ENCODE data around the gene CDC42BPG.

GRCh38 chr11:64792482-64792881 lies 52.0 kb downstream of the CDC42BPG start:
- TF ChIP-seq, protein P1, sequence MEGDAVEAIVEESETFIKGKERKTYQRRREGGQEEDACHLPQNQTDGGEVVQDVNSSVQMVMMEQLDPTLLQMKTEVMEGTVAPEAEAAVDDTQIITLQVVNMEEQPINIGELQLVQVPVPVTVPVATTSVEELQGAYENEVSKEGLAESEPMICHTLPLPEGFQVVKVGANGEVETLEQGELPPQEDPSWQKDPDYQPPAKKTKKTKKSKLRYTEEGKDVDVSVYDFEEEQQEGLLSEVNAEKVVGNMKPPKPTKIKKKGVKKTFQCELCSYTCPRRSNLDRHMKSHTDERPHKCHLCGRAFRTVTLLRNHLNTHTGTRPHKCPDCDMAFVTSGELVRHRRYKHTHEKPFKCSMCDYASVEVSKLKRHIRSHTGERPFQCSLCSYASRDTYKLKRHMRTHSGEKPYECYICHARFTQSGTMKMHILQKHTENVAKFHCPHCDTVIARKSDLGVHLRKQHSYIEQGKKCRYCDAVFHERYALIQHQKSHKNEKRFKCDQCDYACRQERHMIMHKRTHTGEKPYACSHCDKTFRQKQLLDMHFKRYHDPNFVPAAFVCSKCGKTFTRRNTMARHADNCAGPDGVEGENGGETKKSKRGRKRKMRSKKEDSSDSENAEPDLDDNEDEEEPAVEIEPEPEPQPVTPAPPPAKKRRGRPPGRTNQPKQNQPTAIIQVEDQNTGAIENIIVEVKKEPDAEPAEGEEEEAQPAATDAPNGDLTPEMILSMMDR (IDR thresholded peaks at IDR 0.05): no peak
- TF ChIP-seq CREB1 (CRISPR knock-in tag; IDR thresholded peaks at IDR 0.05) (no peak), TCF7 (CRISPR knock-in tag; IDR thresholded peaks at IDR 0.05; ENCODE audit: low read depth) (no peak), FOXJ3 (CRISPR knock-in tag; IDR thresholded peaks at IDR 0.05; ENCODE audit: borderline replicate concordance) (no peak), NR3C1 (CRISPR knock-in tag; conservative IDR thresholded peaks at IDR 0.05; ENCODE audit: low read depth) (no peak), PRRX2 (CRISPR knock-in tag; IDR thresholded peaks at IDR 0.05) (no peak), ATF3 (CRISPR knock-in tag; conservative IDR thresholded peaks at IDR 0.05) (no peak)
- TF ChIP-seq, protein P2, sequence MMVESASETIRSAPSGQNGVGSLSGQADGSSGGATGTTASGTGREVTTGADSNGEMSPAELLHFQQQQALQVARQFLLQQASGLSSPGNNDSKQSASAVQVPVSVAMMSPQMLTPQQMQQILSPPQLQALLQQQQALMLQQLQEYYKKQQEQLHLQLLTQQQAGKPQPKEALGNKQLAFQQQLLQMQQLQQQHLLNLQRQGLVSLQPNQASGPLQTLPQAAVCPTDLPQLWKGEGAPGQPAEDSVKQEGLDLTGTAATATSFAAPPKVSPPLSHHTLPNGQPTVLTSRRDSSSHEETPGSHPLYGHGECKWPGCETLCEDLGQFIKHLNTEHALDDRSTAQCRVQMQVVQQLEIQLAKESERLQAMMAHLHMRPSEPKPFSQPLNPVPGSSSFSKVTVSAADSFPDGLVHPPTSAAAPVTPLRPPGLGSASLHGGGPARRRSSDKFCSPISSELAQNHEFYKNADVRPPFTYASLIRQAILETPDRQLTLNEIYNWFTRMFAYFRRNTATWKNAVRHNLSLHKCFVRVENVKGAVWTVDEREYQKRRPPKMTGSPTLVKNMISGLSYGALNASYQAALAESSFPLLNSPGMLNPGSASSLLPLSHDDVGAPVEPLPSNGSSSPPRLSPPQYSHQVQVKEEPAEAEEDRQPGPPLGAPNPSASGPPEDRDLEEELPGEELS (CRISPR knock-in tag; IDR thresholded peaks at IDR 0.05): no peak
- TF ChIP-seq, protein P3, sequence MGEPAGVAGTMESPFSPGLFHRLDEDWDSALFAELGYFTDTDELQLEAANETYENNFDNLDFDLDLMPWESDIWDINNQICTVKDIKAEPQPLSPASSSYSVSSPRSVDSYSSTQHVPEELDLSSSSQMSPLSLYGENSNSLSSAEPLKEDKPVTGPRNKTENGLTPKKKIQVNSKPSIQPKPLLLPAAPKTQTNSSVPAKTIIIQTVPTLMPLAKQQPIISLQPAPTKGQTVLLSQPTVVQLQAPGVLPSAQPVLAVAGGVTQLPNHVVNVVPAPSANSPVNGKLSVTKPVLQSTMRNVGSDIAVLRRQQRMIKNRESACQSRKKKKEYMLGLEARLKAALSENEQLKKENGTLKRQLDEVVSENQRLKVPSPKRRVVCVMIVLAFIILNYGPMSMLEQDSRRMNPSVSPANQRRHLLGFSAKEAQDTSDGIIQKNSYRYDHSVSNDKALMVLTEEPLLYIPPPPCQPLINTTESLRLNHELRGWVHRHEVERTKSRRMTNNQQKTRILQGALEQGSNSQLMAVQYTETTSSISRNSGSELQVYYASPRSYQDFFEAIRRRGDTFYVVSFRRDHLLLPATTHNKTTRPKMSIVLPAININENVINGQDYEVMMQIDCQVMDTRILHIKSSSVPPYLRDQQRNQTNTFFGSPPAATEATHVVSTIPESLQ (CRISPR knock-in tag; IDR thresholded peaks at IDR 0.05): no peak
- TF ChIP-seq, protein P4, sequence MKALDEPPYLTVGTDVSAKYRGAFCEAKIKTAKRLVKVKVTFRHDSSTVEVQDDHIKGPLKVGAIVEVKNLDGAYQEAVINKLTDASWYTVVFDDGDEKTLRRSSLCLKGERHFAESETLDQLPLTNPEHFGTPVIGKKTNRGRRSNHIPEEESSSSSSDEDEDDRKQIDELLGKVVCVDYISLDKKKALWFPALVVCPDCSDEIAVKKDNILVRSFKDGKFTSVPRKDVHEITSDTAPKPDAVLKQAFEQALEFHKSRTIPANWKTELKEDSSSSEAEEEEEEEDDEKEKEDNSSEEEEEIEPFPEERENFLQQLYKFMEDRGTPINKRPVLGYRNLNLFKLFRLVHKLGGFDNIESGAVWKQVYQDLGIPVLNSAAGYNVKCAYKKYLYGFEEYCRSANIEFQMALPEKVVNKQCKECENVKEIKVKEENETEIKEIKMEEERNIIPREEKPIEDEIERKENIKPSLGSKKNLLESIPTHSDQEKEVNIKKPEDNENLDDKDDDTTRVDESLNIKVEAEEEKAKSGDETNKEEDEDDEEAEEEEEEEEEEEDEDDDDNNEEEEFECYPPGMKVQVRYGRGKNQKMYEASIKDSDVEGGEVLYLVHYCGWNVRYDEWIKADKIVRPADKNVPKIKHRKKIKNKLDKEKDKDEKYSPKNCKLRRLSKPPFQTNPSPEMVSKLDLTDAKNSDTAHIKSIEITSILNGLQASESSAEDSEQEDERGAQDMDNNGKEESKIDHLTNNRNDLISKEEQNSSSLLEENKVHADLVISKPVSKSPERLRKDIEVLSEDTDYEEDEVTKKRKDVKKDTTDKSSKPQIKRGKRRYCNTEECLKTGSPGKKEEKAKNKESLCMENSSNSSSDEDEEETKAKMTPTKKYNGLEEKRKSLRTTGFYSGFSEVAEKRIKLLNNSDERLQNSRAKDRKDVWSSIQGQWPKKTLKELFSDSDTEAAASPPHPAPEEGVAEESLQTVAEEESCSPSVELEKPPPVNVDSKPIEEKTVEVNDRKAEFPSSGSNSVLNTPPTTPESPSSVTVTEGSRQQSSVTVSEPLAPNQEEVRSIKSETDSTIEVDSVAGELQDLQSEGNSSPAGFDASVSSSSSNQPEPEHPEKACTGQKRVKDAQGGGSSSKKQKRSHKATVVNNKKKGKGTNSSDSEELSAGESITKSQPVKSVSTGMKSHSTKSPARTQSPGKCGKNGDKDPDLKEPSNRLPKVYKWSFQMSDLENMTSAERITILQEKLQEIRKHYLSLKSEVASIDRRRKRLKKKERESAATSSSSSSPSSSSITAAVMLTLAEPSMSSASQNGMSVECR (CRISPR knock-in tag; IDR thresholded peaks at IDR 0.05; ENCODE audit: borderline replicate concordance): no peak
- TF ChIP-seq, protein P5, sequence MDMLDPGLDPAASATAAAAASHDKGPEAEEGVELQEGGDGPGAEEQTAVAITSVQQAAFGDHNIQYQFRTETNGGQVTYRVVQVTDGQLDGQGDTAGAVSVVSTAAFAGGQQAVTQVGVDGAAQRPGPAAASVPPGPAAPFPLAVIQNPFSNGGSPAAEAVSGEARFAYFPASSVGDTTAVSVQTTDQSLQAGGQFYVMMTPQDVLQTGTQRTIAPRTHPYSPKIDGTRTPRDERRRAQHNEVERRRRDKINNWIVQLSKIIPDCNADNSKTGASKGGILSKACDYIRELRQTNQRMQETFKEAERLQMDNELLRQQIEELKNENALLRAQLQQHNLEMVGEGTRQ (CRISPR knock-in tag; IDR thresholded peaks at IDR 0.05): no peak
